Rectal smooth muscle tissue (tissue), 1 donor: Measurements from ENCODE around the gene KCTD2.
A peak's percentile ranks its signal among the peaks of the same experiment; 100 is the strongest.

ENCODE experiments used
- H3K27ac ChIP-seq: one replicate; pipeline ENCODE4 v1.7.0; 2013; ENCODE audit warnings: low read depth, low read length, inconsistent platforms
- H3K27me3 ChIP-seq: one replicate; pipeline ENCODE4 v1.7.0; 2013; ENCODE audit warnings: low read length; ENCODE audit not compliant: control insufficient read depth, insufficient read depth
- H3K36me3 ChIP-seq: one replicate; pipeline ENCODE4 v1.7.0; 2013; ENCODE audit warnings: low read length; ENCODE audit not compliant: control insufficient read depth, insufficient read depth
- H3K4me1 ChIP-seq: one replicate; pipeline ENCODE4 v1.7.0; 2013; ENCODE audit warnings: low read length; ENCODE audit not compliant: control insufficient read depth, insufficient read depth
- H3K4me3 ChIP-seq: one replicate; pipeline ENCODE4 v1.7.0; 2013; ENCODE audit warnings: low read length
- H3K9ac ChIP-seq: one replicate; pipeline ENCODE4 v1.7.0; 2013; ENCODE audit warnings: low read length

KCTD2 gene

DNA sequence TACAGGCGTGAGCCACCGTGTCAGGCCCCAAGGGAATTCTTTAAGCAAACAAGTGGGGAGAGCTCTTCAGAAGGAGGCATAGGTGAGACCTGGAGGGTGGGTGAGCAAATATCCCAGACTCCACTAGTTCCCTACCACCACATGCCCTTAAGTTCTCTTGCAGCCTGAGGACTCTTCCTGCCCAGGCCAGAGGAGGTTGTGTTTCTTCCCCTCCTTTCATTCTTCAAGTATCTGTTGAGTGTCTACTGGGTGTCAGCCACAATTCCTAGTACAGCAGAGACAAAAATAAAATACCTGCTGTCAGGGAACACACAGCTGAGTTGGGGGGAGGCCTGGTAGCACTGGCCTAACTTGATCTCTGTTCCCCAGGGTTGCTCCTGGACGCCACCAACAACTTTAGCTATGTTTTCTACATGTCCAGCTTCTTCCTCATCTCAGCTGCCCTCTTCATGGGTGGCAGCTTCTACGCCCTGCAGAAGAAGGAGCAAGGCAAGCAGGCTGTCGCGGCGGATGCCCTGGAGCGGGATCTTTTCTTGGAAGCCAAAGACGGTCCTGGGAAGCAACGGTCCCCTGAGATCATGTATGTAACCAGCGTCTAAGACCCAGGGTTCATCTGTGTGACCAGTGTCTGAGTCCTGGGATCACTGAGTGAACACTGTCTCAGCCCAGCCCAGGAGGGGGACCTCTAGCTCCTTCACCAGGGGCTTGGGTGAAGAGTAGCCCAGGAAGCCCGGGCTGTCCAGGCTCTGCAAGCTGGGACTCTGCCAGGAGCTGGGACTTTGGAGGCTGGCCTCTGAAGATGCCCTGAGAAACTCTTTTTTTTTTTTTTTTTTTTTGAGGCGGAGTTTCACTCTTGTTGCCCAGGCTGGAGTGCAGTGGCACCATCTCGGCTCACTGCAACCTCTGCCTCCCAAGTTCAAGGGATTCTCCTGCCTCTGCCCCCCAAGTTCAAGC is 56.9 kb downstream of the KCTD2 start:
- Histone ChIP-seq H3K36me3 (peaks cover 10% of the 10 kb centered on the region), H3K9ac (no peak overlapping the region), H3K27ac (no peak overlapping the region), H3K4me3 (no peak overlapping the region), H3K27me3 (no peaks in the 10 kb centered on the region), H3K4me1 (no peaks in the 10 kb centered on the region)

DNA sequence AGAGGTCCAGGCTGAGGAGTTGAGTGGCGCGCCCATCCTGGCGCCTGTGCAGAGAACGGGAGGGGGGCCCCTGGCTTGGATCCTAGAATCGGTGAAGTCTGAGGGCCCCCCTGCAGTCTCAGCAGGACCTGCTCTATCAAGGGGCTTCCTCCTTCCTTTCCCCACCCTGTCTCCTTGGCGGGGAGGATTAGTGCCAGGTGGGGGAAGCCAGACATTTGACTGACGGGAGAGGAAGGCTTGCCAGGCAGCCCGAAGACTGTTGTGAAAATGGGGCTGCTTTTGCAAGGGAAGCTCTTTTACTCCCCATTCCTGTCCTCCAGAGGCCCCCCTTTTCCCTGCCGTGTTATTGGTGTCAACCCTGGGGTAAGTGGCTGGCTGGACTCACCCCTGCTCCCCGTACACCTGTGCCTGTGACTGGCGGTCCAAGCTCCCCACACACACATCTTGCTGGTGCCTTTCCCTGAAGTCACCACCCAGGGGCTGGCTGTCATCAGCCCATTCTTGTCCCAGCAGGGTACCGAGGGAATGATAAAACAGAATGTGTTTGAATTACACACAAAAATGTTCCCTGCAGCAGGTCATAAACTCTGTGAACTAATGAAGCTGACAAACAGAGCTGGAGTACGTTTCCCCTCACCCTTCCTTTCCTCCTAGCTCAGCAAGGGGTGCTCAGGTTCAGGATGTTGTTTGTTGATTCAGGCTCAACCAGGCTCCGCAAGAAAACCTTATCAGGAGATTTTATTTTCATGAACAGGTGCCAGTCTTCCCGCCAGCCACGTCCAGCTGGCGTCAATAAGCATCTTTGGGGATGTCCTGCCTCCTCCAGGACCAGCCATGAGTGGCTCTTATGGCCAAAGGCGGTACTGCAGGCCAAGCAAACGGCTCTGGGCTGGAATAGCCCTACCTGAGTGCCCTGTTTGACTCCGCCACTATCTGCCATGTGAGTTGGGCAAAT is 58.4 kb downstream of the KCTD2 start:
- peaks cover 4% of the 10 kb centered on the region for H3K36me3 ChIP-seq
- no peak overlapping the region for H3K9ac ChIP-seq
- no peak overlapping the region for H3K27ac ChIP-seq

DNA sequence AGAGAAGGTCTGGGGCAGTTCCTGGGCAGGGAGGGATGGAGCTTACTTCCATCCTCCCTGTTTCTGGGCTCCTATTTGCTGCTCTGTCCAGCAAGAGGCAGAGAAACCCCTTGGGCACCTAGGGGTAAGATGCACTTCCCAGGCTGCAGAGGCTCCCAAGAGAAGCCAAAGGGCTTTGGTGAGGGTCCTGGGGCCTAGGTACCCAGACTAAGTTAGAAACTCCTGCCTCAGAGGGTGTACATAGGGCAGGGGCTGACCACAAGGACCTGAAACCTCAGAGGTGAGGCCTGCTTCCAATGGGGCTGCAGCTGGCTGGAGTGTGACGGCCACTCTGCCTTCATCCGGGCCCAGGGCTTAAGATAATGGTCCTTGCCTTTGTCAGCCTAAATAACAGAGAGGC is 61.2 kb downstream of the KCTD2 start:
- no peaks in the 10 kb centered on the region for H3K36me3 ChIP-seq

More for the DNA sequence above, 58.4 kb downstream of the KCTD2 start:
- Histone ChIP-seq H3K4me1 (no peaks in the 10 kb centered on the region), H3K4me3 (no peak overlapping the region), H3K27me3 (no peaks in the 10 kb centered on the region)

DNA sequence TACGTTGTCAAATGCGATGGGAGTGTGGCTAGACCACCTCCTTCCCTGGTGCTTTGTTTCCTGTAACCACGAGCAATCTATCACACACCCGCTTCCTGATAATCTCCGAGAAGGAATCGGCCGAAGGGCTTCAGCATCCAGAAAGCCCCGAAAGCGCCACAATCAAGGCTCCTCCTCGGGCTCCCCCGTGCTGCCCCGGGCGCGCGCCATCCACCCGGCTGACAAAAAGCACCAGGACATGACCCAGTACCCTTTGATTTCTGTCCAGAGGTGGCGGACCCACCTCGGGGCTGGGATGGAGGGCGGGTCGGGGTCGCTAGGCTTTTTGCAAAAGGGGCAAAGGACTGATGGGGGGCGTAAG is 62.0 kb downstream of the KCTD2 start:
- Histone ChIP-seq H3K9ac (no peak overlapping the region), H3K27me3 (no peaks in the 10 kb centered on the region), H3K4me1 (no peaks in the 10 kb centered on the region), H3K4me3 (peak overlapping the region; percentile 82), H3K27ac (no peak overlapping the region), H3K36me3 (no peaks in the 10 kb centered on the region)

More for the DNA sequence above, 61.2 kb downstream of the KCTD2 start:
- no peak overlapping the region for H3K4me3 ChIP-seq
- H3K27me3 ChIP-seq: no peaks in the 10 kb centered on the region
- no peak overlapping the region for H3K27ac ChIP-seq
- H3K9ac ChIP-seq: no peak overlapping the region
- H3K4me1 ChIP-seq: no peaks in the 10 kb centered on the region

DNA sequence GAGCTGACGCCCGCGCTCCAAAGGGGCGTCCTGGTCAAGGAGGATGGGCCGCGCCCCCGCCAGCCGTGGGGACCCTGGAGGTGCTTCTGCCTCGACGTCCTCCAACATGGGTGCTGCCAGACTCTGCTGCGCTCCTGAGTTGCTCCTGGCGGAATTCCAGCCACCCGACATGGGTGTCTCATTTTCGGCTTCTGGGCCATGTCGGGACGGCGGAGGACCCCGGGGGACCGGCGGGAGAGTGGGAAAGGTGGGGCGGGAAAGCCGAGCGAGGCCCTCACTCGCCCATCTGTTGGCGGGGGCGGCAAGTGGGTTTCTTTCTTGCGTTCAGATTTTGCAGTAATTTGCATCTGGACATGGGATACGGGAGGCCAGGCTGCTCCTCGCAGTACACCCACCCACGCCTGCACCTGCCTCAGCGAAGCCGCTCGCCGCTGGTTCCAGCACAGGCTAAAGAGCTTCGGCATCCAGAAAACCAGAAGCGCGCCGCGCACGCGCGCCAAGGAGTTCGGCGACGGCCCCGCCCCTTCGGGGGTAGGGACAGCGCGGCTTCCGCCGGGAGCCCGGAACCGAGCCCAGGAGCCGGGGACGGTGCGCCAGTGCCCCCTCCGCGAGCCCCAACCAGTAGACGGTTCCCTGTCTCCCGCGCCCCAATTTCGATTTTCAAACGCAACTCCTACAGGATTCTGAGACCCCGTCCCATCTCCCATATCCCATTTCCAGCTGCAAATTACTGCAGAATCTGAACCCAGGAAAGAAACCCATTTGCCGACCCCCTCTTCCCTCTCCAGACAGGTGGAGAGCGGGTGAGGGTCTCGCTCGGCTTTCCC is 62.6 kb downstream of the KCTD2 start, which contains the start of gene ARMC7:
ARMC7 (plus strand) TSS at position 563 of the 827 bp plus-strand sequence. CDS start 320 bp downstream, outside the sequence.
- no peaks in the 10 kb centered on the region for H3K36me3 ChIP-seq
- no peaks in the 10 kb centered on the region for H3K4me1 ChIP-seq
- no peak within 1 kb of the TSS for H3K27ac ChIP-seq

DNA sequence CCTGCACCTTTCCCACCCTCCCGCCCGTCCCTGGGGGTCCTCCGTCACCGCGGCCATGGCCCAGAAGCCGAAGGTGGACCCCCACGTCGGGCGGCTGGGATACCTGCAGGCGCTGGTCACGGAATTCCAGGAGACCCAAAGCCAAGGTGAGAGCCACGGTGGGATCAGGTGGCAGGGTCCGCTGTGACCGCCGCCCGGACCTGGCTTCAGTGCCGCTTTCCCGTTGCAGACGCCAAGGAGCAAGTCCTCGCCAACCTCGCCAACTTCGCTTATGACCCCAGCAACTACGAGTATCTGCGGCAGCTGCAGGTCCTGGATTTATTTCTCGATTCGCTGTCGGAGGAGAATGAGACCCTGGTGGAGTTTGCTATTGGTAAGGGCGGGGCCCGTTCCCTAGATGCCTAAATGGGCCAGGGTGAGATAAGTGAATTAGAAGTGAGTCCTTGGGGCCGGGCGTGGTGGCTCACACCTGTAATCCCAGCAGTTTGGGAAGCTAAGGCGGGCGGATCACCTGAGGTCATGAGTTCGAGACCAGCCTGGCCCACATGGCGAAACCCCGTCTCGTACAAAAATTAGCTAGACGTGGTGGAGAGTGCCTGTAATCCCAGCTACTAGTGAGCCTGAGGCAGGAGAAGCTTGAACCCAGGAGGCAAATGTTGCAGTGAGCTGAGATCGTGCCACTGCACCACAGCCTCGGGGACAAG is 63.4 kb downstream of the KCTD2 start:
- Histone ChIP-seq H3K36me3 (no peaks in the 10 kb centered on the region), H3K4me3 (peak overlapping the region; percentile 82), H3K27me3 (no peaks in the 10 kb centered on the region), H3K27ac (no peak overlapping the region), H3K9ac (peak overlapping the region; percentile 13), H3K4me1 (no peaks in the 10 kb centered on the region)

More for the DNA sequence above, 62.6 kb downstream of the KCTD2 start, which contains the start of gene ARMC7:
- Histone ChIP-seq H3K4me3 (peak within 1 kb of the TSS; percentile 82), H3K27me3 (no peaks in the 10 kb centered on the region), H3K9ac (peak within 1 kb of the TSS; percentile 46)

DNA sequence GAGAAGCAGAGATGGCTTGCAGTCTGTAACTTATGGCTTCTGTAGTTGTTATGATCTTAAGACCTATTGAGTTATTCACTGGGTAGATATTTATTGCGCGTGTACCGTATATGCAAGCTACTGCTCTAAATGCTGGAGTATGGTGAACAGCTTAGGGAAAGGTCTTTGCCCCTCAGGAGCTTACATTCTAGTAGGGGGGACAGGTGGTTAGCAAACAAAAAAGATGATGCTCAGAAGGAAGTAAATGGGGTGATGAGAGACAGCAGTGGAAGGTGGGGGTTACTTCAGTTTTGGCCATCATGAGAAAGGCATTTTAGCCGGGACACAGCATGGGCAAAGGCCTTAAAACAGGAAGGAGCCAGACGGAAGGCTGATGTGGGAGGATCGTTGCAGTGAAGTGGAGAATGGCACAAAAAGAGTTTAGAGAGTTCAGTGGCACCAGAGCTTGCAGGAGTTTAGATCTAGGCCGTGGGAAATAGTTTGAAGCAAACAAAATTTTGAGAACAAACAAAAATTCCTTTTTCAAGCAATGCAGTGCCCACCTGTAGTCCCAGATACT is 64.8 kb downstream of the KCTD2 start:
- Histone ChIP-seq H3K36me3 (no peaks in the 10 kb centered on the region), H3K4me1 (no peaks in the 10 kb centered on the region), H3K27me3 (no peaks in the 10 kb centered on the region), H3K27ac (no peak overlapping the region), H3K9ac (no peak overlapping the region), H3K4me3 (no peak overlapping the region)

DNA sequence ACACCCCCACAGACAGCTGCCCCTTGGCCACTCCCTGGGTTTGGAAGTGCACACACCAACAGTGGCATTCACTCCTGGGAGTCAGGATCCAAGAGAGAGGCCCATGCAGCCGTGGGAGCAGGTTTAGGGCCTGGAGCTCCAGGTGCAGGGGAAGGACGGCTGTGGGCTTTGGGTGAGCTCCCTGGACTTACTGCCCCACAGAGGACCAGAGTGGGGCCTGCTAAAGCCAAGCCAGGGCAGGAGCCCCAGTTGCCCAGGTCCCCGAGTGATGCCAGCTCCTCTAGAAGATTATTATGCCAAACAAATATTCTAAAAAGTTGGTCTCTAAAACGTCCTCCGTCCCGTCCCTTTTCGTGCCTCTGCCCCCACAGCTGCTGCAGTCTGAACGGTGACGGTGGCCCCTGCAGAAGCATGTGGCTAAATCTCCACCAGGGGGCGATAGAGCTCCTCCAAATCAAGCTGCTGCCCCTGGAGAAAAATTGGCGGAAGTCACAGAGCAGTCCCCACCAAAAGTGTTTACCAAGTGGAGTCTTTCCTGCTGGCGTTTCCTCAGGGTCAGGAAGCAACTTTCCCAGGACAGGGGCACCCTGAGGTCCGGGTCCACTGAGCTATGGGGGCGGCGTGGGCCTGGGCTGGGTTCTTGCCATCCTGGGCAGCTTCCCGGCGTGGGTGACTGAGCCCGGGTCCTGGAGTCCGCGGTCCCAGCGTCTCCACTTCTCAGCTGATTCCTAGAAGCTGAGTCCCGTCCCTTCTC is 67.0 kb downstream of the KCTD2 start:
- Histone ChIP-seq H3K9ac (peak overlapping the region; percentile 1), H3K4me1 (no peaks in the 10 kb centered on the region), H3K36me3 (no peaks in the 10 kb centered on the region), H3K27ac (peak overlapping the region; percentile 28), H3K4me3 (peak overlapping the region; percentile 75), H3K27me3 (no peaks in the 10 kb centered on the region)

DNA sequence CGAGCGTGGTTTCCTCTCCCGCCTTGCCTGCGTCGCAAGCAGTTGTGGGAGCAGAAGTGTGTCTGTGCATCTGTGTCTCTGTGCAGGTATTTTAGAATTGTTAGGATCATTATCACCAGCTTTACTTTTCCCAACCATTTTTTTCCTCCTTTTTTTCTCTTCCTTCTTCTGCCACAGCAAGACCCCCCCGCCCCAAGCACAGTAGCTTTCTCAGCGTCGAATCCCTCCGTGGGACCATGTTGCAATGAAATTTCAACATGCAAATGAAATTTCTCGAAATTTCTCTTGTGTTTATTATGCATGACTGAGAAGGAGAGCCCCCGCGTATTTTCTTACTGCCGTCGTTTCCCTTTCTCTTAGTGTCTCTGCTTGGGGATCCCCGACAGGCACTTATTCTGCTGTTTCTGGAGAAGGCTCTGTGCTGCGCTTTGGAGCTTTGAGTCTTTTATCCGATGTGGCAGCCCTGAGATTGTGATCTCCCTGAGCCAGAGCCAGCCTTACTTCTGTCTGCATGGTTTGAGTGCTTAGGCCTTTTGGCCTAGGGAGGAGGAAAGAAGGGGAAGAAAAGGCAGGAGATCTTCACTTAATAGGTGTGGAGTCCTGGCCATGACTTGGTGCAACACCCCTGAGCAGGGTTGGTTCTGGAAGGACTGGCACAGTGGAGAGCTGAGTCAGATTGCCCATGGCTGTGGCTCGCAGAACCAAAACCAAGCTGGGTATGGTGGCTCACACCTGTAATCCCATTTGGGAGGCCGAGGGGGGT is 67.7 kb downstream of the KCTD2 start:
- H3K4me3 ChIP-seq: peak overlapping the region; percentile 75
- peaks cover 2% of the 10 kb centered on the region for H3K36me3 ChIP-seq
- no peaks in the 10 kb centered on the region for H3K4me1 ChIP-seq
- peak overlapping the region; percentile 1 for H3K9ac ChIP-seq
- H3K27me3 ChIP-seq: no peaks in the 10 kb centered on the region
- peak overlapping the region; percentile 28 for H3K27ac ChIP-seq
